ENCODE measurements around the gene KRTAP4-6. TPM values are rescaled to one million over a fixed set of nuclear protein-coding genes. Genes with fewer than 3 reads are reported as not detected.
A peak's percentile ranks its signal among the peaks of the same experiment; 100 is the strongest.
"Not testable (repeated sequence)": the region's sequence is repeated elsewhere in the genome, so short reads cannot be mapped to it uniquely, and the experiment has no call there.

KRTAP4-6 gene
- polyA plus RNA-seq, 4 donors, result not detected

DNA sequence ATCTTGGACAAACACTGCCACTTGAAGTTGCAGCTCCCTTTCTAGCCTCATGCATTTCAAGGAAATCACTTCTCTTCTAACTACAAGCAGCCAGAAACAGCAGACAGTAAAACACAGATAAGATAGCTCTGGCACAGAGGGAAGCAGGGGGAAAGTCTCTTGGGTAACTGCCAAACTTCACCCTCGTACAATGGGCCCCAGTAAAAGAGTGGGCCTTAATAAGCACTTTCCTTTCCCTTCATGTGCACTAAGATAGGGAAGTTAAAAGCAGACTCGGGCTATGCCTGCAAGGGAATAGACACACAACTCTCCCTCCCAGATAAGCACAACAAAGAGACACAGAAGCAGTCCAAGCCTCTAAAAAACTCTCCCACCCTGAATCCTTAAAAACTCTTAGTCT is 13.5 kb upstream of the KRTAP4-6 start:
- 6 to 17% (median 16%) methylated on average over 2 of the region's 2 CpGs for WGBS, 3 donors
- peak; percentile 37 for DNase-seq
- no peaks in the 10 kb centered on the region for H3K4me1 ChIP-seq (ENCODE audit: control insufficient read depth in 3 of 3, insufficient read depth in 2 of 3, low read depth in 1 of 3, low read length in 2 of 3)

DNA sequence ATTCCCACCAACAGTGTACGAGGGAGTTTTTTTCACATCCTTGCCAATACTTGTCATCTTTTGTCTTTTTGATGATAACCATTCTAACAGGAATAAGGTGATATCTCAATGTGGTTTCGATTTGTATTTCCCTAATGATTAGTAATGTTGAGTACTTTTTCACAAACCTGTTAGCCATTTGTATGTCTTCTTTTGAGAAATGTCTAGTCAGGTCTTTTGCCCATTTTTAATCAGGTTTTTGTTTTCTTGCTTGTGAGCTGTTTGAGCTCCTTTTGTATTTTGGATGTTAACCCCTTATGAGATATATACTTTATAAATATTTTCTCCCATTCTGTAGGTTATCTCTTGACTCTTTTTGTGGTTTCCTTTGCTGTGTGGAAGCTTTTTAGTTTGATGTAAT is 11.2 kb upstream of the KRTAP4-6 start:
- Histone ChIP-seq H3K4me3 (ENCODE audit: low read depth in 1 of 3, low read length in 3 of 3) (no peak overlapping the region), H3K36me3 (ENCODE audit: control insufficient read depth in 3 of 3, insufficient read depth in 2 of 3, low read depth in 1 of 3, low read length in 3 of 3) (no peaks in the 10 kb centered on the region), H3K27ac (ENCODE audit: low read depth in 1 of 3, low read length in 2 of 3) (no peak overlapping the region), H3K4me1 (ENCODE audit: control insufficient read depth in 3 of 3, insufficient read depth in 2 of 3, low read depth in 1 of 3, low read length in 2 of 3) (no peaks in the 10 kb centered on the region), H3K27me3 (ENCODE audit: control insufficient read depth in 3 of 3, insufficient read depth in 3 of 3, low read length in 3 of 3) (peaks cover 0 to 7% (median 2%) of the 10 kb centered on the region in 3 donors), H3K9me3 (ENCODE audit: control insufficient read depth in 2 of 2, insufficient read depth in 1 of 2, low read depth in 1 of 2, low read length in 1 of 2) (peaks cover 0 to 4% of the 10 kb centered on the region in 2 donors)
- DNase-seq (no peak), FAIRE-seq (no peak)
- WGBS, 3 donors, result 79 to 82% (median 81%) methylated on average over 2 of the region's 2 CpGs

More for the DNA sequence above, 13.5 kb upstream of the KRTAP4-6 start:
- Histone ChIP-seq H3K27me3 (ENCODE audit: control insufficient read depth in 3 of 3, insufficient read depth in 3 of 3, low read length in 3 of 3) (peaks cover 0 to 3% (median 2%) of the 10 kb centered on the region in 3 donors), H3K9me3 (ENCODE audit: control insufficient read depth in 2 of 2, insufficient read depth in 1 of 2, low read depth in 1 of 2, low read length in 1 of 2) (peaks cover 0 to 4% of the 10 kb centered on the region in 2 donors), H3K4me3 (ENCODE audit: low read depth in 1 of 3, low read length in 3 of 3) (no peak overlapping the region), H3K27ac (ENCODE audit: low read depth in 1 of 3, low read length in 2 of 3) (no peak overlapping the region), H3K36me3 (ENCODE audit: control insufficient read depth in 3 of 3, insufficient read depth in 2 of 3, low read depth in 1 of 3, low read length in 3 of 3) (no peaks in the 10 kb centered on the region)
- FAIRE-seq, result no peak

DNA sequence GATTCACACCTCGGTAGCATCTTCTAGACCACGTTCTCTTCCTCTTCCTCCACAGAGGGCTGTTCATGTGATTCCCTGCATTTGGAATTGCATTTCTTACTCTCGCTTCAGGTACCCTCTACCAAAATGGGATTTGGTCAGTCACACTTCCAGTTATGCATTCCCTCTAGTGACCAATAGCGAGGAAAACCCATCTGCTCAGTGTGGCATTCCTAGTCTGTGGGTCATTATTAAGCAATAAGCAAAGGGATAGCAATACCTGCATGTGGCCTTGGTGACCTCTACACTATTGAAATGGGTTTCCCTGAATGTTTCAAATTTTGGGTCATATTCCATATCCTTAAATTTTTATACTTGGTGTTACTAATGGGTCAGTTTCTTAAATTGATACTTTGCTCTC is 9.7 kb upstream of the KRTAP4-6 start:
- no peak for DNase-seq
- H3K27me3 ChIP-seq (ENCODE audit: control insufficient read depth in 3 of 3, insufficient read depth in 3 of 3, low read length in 3 of 3), result peaks cover 0 to 7% (median 2%) of the 10 kb centered on the region in 3 donors
- H3K36me3 ChIP-seq (ENCODE audit: control insufficient read depth in 3 of 3, insufficient read depth in 2 of 3, low read depth in 1 of 3, low read length in 3 of 3), result no peaks in the 10 kb centered on the region
- WGBS, 3 donors, result 80 to 92% (median 85%) methylated on average over 4 of the region's 4 CpGs
- H3K9me3 ChIP-seq (ENCODE audit: control insufficient read depth in 2 of 2, insufficient read depth in 1 of 2, low read depth in 1 of 2, low read length in 1 of 2), result peaks cover 0 to 4% of the 10 kb centered on the region in 2 donors
- no peak overlapping the region for H3K27ac ChIP-seq (ENCODE audit: low read depth in 1 of 3, low read length in 2 of 3)
- no peaks in the 10 kb centered on the region for H3K4me1 ChIP-seq (ENCODE audit: control insufficient read depth in 3 of 3, insufficient read depth in 2 of 3, low read depth in 1 of 3, low read length in 2 of 3)
- no peak for FAIRE-seq
- no peak overlapping the region for H3K4me3 ChIP-seq (ENCODE audit: low read depth in 1 of 3, low read length in 3 of 3)

DNA sequence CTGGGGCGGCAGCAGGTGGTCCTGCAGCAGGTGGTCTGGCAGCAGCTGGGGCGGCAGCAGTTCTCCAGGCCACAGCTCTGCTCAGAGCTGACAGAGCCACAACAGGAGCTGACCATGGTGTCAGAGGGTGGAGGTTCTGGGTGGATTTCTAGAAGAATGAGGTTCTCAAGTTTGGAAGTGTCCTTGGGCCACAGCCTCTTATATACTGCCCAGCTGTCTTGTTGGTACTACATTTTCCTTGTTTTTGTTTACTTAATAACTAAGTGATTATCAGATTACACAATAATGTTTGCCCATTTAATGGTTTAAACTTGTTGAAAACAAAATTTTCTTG is 9.3 kb upstream of the KRTAP4-6 start, which contains the start of gene KRTAP4-5:
KRTAP4-5 (minus strand) TSS at position 174 of the 334 bp plus-strand sequence; CDS start at position 116, 58 bp downstream.
- no peak for FAIRE-seq
- H3K36me3 ChIP-seq (ENCODE audit: control insufficient read depth in 3 of 3, insufficient read depth in 2 of 3, low read depth in 1 of 3, low read length in 3 of 3), result no peaks in the 10 kb centered on the region
- peaks cover 0 to 7% (median 2%) of the 10 kb centered on the region in 3 donors for H3K27me3 ChIP-seq (ENCODE audit: control insufficient read depth in 3 of 3, insufficient read depth in 3 of 3, low read length in 3 of 3)
- WGBS, 3 donors, result 53 to 68% (median 66%) methylated on average over 2 of the region's 2 CpGs
- no peak within 1 kb of the TSS for H3K4me3 ChIP-seq (ENCODE audit: low read depth in 1 of 3, low read length in 3 of 3)
- H3K27ac ChIP-seq (ENCODE audit: low read depth in 1 of 3, low read length in 2 of 3), result no peak within 1 kb of the TSS
- no peak for DNase-seq
- H3K4me1 ChIP-seq (ENCODE audit: control insufficient read depth in 3 of 3, insufficient read depth in 2 of 3, low read depth in 1 of 3, low read length in 2 of 3), result no peaks in the 10 kb centered on the region
- H3K9me3 ChIP-seq (ENCODE audit: control insufficient read depth in 2 of 2, insufficient read depth in 1 of 2, low read depth in 1 of 2, low read length in 1 of 2), result peaks cover 0 to 3% of the 10 kb centered on the region in 2 donors

DNA sequence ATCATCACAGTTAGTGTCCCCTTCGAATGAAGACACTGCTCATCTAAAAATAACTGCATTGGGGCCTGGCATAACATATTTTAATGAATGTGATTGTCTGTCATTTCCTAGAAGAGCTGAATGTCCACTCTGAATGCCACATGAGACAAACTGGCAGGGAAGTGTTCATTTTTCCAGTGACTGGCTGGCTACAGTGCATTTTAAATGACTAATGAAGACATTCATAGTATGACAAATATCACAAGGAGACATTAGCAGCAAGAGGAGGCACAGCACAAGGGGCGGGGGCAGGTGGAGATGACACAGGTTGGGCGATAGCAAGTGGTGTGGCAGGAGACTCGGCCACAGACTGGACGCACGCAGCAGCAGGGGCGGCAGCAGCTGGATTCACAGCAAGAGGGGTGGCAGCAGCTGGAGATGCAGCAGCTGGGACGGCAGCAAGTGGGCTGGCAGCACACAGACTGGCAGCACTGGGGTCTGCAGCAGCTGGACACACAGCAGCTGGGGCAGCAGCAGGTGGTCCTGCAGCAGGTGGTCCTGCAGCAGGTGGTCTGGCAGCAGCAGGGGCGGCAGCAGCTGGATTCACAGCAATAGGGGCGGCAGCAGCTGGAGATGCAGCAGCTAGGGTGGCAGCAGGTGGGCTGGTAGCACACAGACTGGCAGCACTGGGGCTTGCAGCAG is 8.8 kb upstream of the KRTAP4-6 start:
- 82 to 86% (median 83%) methylated on average over 8 to 10 of the region's 10 CpGs for WGBS, 3 donors
- H3K4me3 ChIP-seq (ENCODE audit: low read depth in 1 of 3, low read length in 3 of 3); FAIRE-seq: not testable (repeated sequence)

DNA sequence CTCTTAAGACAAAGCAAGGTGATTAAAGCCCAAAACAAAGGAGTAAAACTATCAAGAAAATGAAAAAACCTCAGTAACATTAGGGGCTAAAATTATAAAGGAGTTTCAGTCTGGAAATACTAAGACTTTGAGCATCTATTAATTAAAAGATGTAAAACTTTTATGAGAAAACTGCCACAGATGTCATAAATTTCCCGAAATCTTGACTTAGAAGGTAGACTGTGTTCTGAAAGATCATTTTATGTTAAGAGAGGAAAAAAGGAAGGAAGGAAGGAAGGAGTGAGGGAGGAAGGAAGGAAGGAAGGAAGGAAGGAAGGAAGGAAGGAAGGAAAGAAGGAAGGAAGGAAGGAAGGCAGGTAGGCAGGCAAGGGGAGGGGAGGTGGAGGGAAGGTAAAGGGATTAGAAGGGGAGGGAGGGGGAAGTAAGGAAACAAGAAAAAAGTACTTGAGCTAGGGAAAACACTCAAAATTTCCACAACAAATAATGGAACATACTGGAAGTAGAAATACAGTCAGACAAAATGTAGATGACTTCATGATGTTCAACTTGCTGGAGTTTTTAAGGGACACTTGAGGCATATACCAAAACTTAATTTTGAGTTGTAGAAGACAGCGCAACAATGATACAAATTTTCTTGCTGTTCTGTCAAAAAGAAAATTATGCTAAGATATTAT is 7.3 kb upstream of the KRTAP4-6 start:
- no peak for DNase-seq
- Histone ChIP-seq H3K4me3 (ENCODE audit: low read depth in 1 of 3, low read length in 3 of 3) (no peak overlapping the region), H3K36me3 (ENCODE audit: control insufficient read depth in 3 of 3, insufficient read depth in 2 of 3, low read depth in 1 of 3, low read length in 3 of 3) (no peaks in the 10 kb centered on the region), H3K4me1 (ENCODE audit: control insufficient read depth in 3 of 3, insufficient read depth in 2 of 3, low read depth in 1 of 3, low read length in 2 of 3) (no peaks in the 10 kb centered on the region), H3K27ac (ENCODE audit: low read depth in 1 of 3, low read length in 2 of 3) (no peak overlapping the region), H3K9me3 (ENCODE audit: control insufficient read depth in 2 of 2, insufficient read depth in 1 of 2, low read depth in 1 of 2, low read length in 1 of 2) (peaks cover 0 to 9% of the 10 kb centered on the region in 2 donors), H3K27me3 (ENCODE audit: control insufficient read depth in 3 of 3, insufficient read depth in 3 of 3, low read length in 3 of 3) (peaks cover 0 to 7% (median 2%) of the 10 kb centered on the region in 3 donors)
- no peak for FAIRE-seq
- WGBS, 3 donors, result 88 to 92% (median 89%) methylated on average over 2 of the region's 2 CpGs

More for the DNA sequence above, 8.8 kb upstream of the KRTAP4-6 start:
- H3K27ac ChIP-seq (ENCODE audit: low read depth in 1 of 3, low read length in 2 of 3); H3K4me1 ChIP-seq (ENCODE audit: control insufficient read depth in 3 of 3, insufficient read depth in 2 of 3, low read depth in 1 of 3, low read length in 2 of 3); H3K27me3 ChIP-seq (ENCODE audit: control insufficient read depth in 3 of 3, insufficient read depth in 3 of 3, low read length in 3 of 3); DNase-seq; H3K36me3 ChIP-seq (ENCODE audit: control insufficient read depth in 3 of 3, insufficient read depth in 2 of 3, low read depth in 1 of 3, low read length in 3 of 3); H3K9me3 ChIP-seq (ENCODE audit: control insufficient read depth in 2 of 2, insufficient read depth in 1 of 2, low read depth in 1 of 2, low read length in 1 of 2): not testable (repeated sequence)

DNA sequence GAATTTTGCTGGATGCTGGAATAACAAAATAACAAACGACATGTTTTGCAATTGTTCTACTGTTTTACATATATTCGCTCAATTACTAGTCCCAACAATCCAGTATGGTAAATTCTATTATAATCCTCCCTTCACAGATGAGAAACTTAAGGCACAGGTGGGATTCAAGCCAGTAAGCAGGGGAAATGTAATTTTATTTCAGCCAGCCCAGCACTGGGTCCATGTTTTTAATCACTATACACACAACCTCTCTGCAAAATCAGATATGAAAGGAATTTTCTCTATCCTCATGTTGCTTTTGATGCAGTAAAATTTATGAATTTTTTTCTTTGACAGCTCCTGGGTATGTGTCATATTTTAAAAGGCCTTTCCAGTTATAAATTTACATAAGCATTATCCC is 4.9 kb upstream of the KRTAP4-6 start:
- DNase-seq (no peak), FAIRE-seq (no peak)
- Histone ChIP-seq H3K36me3 (ENCODE audit: control insufficient read depth in 3 of 3, insufficient read depth in 2 of 3, low read depth in 1 of 3, low read length in 3 of 3) (no peaks in the 10 kb centered on the region), H3K4me3 (ENCODE audit: low read depth in 1 of 3, low read length in 3 of 3) (no peak overlapping the region), H3K27me3 (ENCODE audit: control insufficient read depth in 3 of 3, insufficient read depth in 3 of 3, low read length in 3 of 3) (peaks cover 0 to 7% (median 2%) of the 10 kb centered on the region in 3 donors), H3K4me1 (ENCODE audit: control insufficient read depth in 3 of 3, insufficient read depth in 2 of 3, low read depth in 1 of 3, low read length in 2 of 3) (no peaks in the 10 kb centered on the region), H3K27ac (ENCODE audit: low read depth in 1 of 3, low read length in 2 of 3) (no peak overlapping the region), H3K9me3 (ENCODE audit: control insufficient read depth in 2 of 2, insufficient read depth in 1 of 2, low read depth in 1 of 2, low read length in 1 of 2) (peaks cover 0 to 9% of the 10 kb centered on the region in 2 donors)
- 89 to 93% (median 90%) methylated on average over 2 of the region's 2 CpGs for WGBS, 3 donors

DNA sequence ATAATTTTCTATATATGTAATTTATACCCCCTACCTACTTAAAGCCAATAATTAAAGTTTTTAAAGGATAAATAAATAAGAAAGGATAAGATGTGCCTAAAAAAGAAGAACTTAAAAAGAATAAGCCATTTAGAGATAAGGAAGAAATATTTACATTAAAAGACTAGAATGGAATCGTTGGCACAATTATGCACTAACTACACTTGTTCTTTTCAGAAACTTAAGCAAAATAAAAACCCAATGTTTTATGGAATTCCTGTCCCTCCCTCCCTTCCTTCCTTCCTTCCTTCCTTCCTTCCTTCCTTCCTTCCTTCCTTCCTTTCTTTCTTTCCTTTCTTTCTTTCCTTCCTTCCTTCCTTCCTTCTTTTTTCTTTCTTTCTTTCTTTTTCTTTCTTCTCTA is 4.5 kb upstream of the KRTAP4-6 start:
- H3K27me3 ChIP-seq (ENCODE audit: control insufficient read depth in 3 of 3, insufficient read depth in 3 of 3, low read length in 3 of 3), result peaks cover 0 to 4% (median under 1%) of the 10 kb centered on the region in 3 donors
- no peaks in the 10 kb centered on the region for H3K4me1 ChIP-seq (ENCODE audit: control insufficient read depth in 3 of 3, insufficient read depth in 2 of 3, low read depth in 1 of 3, low read length in 2 of 3)
- no peaks in the 10 kb centered on the region for H3K36me3 ChIP-seq (ENCODE audit: control insufficient read depth in 3 of 3, insufficient read depth in 2 of 3, low read depth in 1 of 3, low read length in 3 of 3)
- H3K4me3 ChIP-seq (ENCODE audit: low read depth in 1 of 3, low read length in 3 of 3), result no peak overlapping the region
- H3K9me3 ChIP-seq (ENCODE audit: control insufficient read depth in 2 of 2, insufficient read depth in 1 of 2, low read depth in 1 of 2, low read length in 1 of 2), result peaks cover 0 to 9% of the 10 kb centered on the region in 2 donors
- 84 to 94% (median 84%) methylated on average over 1 of the region's 1 CpG for WGBS, 3 donors
- no peak for FAIRE-seq
- H3K27ac ChIP-seq (ENCODE audit: low read depth in 1 of 3, low read length in 2 of 3), result no peak overlapping the region
- DNase-seq, result no peak

All from small intestine (tissue), 7 donors.